Thyroid gland (tissue), 4 donors: ENCODE measurements around the gene TCF7L1. TPM values are rescaled to one million over a fixed set of nuclear protein-coding genes. Genes with fewer than 3 reads are reported as not detected.
"Not testable (repeated sequence)": the region's sequence is repeated elsewhere in the genome, so short reads cannot be mapped to it uniquely, and the experiment has no call there.

ENCODE experiments used
- DNase-seq, 2 donors: peaks; one replicate each; pipeline ENCODE4 v3.0.0-alpha.2; 2019
- H3K27ac ChIP-seq, 3 donors: fragments of 200-600 bp; sonication (generic); 1 replicate in 2 of 3; 2 replicates in 1 of 3; pipeline ENCODE4 v1.5.1; 2016 to 2019; ENCODE audit warnings: mild to moderate bottlenecking in 1 of 3, moderate library complexity in 1 of 3
- H3K27me3 ChIP-seq: fragments of 200-600 bp; sonication (generic); one replicate; pipeline ENCODE4 v1.5.1; 2019
- H3K36me3 ChIP-seq, 2 donors: fragments of 200-600 bp; sonication (generic); one replicate each; pipeline ENCODE4 v1.5.1; 2016 to 2019
- H3K4me1 ChIP-seq, 2 donors: fragments of 200-600 bp; sonication (generic); one replicate each; pipeline ENCODE4 v1.5.1; 2017 to 2019
- H3K4me3 ChIP-seq, 3 donors: fragments of 200-600 bp; sonication (generic); replicated peaks in 1 of 3; 1 replicate in 2 of 3; 2 replicates in 1 of 3; pipeline ENCODE4 v1.5.1; 2016; ENCODE audit warnings: mild to moderate bottlenecking in 1 of 3
- H3K9me3 ChIP-seq: fragments of 200-600 bp; sonication (generic); one replicate; pipeline ENCODE4 v1.5.1; 2017
- POLR2A ChIP-seq, 2 donors: fragments of 450-650 bp; IDR thresholded peaks; one replicate each; pipeline ENCODE4 v1.6.1; 2017; ENCODE audit warnings: antibody characterized with exemption in 2 of 2, mild to moderate bottlenecking in 2 of 2, moderate library complexity in 1 of 2
- WGBS, 2 donors: methylation state at CpG; one replicate each; pipeline ENCODE4 v1.1.5; 2017; 5-methylcytosine and 5-hydroxymethylcytosine counted together
- intact Hi-C: fragments of 100-400 bp; cut with DNase I; formaldehyde crosslinking; loops from one replicate; pipeline ENCODE4 v1.15.1; 2023
- total RNA-seq, 4 donors: library from RNA; depleted of rRNA; stranded (reverse); fragments of >200 nt; gene quantifications; one replicate each; pipeline ENCODE4 v1.2.3, GENCODE V29; 2016
- TF ChIP-seq, protein P1 (sequence below), 6 experiments: fragments of 200-600 bp in 3 of 6; fragments of 450-650 bp in 3 of 6; sonication (generic) in 3 of 6; IDR thresholded peaks; one replicate each; pipeline ENCODE4 v1.5.1; 2016 to 2019; ENCODE audit warnings: antibody characterized with exemption in 6 of 6, mild to moderate bottlenecking in 2 of 6, inconsistent platforms in 1 of 6, moderate library complexity in 1 of 6

Gene TCF7L1
- total RNA-seq, 4 donors from 2014 or later, result 3.1 to 12.1 (median 8.7) TPM

DNA sequence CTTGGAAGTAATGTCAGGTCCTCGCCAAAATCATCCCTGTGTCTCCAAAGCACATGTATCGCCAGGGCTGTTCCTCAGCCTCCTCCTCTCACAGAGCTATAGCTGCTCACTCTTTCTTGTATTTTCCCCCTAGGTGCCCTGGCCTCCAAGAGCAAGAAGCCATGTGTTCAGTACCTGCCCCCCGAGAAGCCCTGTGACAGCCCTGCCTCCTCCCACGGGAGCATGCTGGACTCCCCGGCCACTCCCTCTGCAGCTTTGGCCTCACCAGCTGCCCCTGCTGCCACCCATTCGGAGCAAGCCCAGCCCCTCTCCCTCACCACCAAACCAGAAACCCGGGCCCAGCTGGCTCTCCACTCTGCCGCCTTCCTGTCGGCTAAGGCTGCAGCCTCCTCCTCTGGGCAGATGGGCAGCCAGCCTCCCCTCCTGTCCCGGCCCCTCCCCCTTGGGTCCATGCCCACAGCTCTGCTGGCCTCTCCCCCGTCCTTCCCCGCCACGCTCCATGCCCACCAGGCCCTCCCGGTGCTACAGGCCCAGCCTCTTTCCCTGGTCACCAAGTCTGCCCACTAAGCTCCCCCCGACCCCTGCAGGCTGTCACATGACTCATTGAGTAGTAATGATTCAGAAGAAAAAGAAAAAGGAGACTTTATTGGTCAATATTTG, 175.8 kb downstream of the TCF7L1 start:
- Histone ChIP-seq H3K36me3 (peaks cover 26 to 34% of the 10 kb centered on the region in 2 donors), H3K4me3 (no peak overlapping the region), H3K27ac (peak overlapping the region; percentile 35 to 62 (median 62)), H3K9me3 (no peaks in the 10 kb centered on the region), H3K27me3 (no peaks in the 10 kb centered on the region), H3K4me1 (peaks cover 14 to 22% of the 10 kb centered on the region in 2 donors)
- 24 to 25% methylated on average over 15 of the region's 15 CpGs for WGBS, 2 donors
- DNase-seq, result peak; percentile 97 to 98
- intact Hi-C loops, result no loop called here
- TF ChIP-seq POLR2A (IDR thresholded peaks at IDR 0.05), result peak in 1 of 2 donors; percentile 28
- TF ChIP-seq, protein P1, sequence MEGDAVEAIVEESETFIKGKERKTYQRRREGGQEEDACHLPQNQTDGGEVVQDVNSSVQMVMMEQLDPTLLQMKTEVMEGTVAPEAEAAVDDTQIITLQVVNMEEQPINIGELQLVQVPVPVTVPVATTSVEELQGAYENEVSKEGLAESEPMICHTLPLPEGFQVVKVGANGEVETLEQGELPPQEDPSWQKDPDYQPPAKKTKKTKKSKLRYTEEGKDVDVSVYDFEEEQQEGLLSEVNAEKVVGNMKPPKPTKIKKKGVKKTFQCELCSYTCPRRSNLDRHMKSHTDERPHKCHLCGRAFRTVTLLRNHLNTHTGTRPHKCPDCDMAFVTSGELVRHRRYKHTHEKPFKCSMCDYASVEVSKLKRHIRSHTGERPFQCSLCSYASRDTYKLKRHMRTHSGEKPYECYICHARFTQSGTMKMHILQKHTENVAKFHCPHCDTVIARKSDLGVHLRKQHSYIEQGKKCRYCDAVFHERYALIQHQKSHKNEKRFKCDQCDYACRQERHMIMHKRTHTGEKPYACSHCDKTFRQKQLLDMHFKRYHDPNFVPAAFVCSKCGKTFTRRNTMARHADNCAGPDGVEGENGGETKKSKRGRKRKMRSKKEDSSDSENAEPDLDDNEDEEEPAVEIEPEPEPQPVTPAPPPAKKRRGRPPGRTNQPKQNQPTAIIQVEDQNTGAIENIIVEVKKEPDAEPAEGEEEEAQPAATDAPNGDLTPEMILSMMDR (IDR thresholded peaks at IDR 0.05), result no peak

DNA sequence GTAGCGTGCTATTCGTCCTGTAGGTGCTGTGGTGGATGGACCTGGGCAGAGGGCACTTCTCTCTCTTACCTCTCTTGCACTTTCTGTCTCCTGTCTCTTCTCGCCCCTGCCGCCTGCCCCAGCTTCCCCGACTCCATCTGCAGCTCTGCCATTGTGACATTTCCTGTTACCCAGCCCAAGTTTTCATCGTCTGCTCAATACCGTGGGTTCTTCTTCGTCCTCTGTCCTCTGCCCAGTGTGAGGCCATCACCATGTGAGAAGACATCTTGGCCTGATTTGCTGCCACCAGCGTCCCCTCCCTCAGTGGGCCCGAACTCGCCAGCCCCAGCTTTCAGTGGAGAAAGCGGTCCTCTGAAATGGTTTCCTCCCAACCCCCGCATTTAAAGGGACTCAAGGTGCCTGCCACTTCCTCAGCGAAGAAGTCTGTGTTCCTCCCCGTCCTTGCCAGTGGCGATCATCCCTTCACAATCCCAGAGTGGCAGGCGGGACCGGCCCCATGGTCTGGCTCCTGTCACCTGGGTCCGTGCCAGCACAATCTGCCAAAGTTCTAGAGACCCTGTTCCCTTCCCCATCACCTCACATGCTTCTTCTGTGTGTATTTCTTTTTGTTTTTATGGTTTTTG, 176.6 kb downstream of the TCF7L1 start:
- Histone ChIP-seq H3K36me3 (peaks cover 26 to 33% of the 10 kb centered on the region in 2 donors), H3K4me3 (no peak overlapping the region), H3K27ac (peak overlapping the region; percentile 30 to 62 (median 35)), H3K4me1 (peaks cover 14 to 22% of the 10 kb centered on the region in 2 donors), H3K9me3 (no peaks in the 10 kb centered on the region), H3K27me3 (no peaks in the 10 kb centered on the region)
- no peak for DNase-seq
- intact Hi-C loops, result no loop called here
- no peak for TF ChIP-seq POLR2A (IDR thresholded peaks at IDR 0.05)
- TF ChIP-seq, protein P1 (IDR thresholded peaks at IDR 0.05), result no peak
- WGBS, 2 donors, result 77 to 78% methylated on average over 19 of the region's 19 CpGs

DNA sequence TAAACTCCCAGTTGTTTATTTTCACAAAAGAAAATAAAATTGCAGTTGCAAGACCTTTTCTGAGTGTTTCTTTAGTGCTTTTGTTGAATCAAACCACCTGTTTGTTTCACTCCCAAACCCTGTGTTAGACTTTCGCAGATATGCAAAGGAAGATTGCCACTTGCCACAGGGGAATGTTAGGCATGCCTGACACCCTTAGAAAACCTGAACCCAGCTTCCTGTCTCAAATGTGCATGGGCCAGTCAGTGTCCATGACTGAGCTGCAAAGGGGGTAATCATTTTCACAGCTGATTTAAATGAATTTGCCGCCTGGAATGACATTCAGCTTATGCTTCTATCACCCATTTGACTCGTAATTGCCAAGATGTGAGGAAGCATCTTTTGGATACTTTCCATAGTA, 177.1 kb downstream of the TCF7L1 start:
- Histone ChIP-seq H3K4me3 (no peak overlapping the region), H3K27me3 (no peaks in the 10 kb centered on the region), H3K36me3 (peaks cover 20 to 29% of the 10 kb centered on the region in 2 donors), H3K4me1 (peaks cover 14 to 22% of the 10 kb centered on the region in 2 donors), H3K9me3 (no peaks in the 10 kb centered on the region), H3K27ac (peak overlapping the region in 2 of 3 donors; percentile 35 to 62)
- intact Hi-C loops, result no loop called here
- 94 to 96% methylated on average over 3 of the region's 3 CpGs for WGBS, 2 donors
- TF ChIP-seq, protein P1 (IDR thresholded peaks at IDR 0.05), result no peak
- no peak for TF ChIP-seq POLR2A (IDR thresholded peaks at IDR 0.05)
- no peak for DNase-seq

DNA sequence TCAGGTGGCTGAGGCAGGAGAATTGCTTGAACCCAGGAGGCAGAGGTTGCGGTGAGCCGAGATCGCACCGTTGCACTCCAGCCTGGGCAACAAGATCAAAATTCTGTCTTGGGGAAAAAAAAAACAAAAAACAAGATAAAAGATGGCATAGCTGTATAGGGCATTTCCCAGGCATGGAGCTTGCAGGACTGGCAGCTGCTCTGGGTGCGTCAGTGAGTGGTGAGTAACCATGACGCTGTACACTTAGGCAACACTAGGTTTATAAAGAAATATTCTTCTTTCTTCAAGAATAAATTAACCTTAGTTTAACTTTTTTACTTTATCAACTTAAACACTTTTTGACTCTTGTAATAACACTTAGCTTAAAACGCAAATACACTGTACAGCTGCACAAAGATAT, 179.2 kb downstream of the TCF7L1 start:
- no peak overlapping the region for H3K4me3 ChIP-seq
- peaks cover 14 to 22% of the 10 kb centered on the region in 2 donors for H3K4me1 ChIP-seq
- TF ChIP-seq, protein P1 (IDR thresholded peaks at IDR 0.05), result no peak
- TF ChIP-seq POLR2A (IDR thresholded peaks at IDR 0.05), result no peak
- DNase-seq, result no peak
- WGBS, 2 donors, result 85 to 88% methylated on average over 7 of the region's 7 CpGs
- no peaks in the 10 kb centered on the region for H3K9me3 ChIP-seq
- H3K36me3 ChIP-seq, result peaks cover 0 to 16% of the 10 kb centered on the region in 2 donors
- no peak overlapping the region for H3K27ac ChIP-seq
- intact Hi-C loops, result no loop called here
- H3K27me3 ChIP-seq, result no peaks in the 10 kb centered on the region

DNA sequence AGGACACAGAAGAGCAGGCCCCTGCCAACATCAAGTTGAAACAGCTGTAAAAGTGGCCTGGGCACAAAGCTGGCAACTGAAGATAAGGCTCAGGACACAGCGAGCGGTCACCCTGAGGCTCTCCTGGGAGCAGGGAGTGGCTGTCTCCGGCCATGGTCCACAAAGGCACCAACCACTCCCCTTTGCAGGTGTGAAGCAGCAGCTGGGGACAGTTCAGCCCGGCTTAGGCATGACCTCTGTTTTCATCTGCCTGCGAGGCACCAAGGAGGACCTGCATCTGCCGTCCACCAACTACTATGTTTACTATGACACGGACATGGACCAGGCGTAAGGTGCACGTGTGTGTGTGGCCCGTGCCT, 181.7 kb downstream of the TCF7L1 start:
- Histone ChIP-seq H3K27me3 (no peaks in the 10 kb centered on the region), H3K4me1 (peaks cover 0 to 6% of the 10 kb centered on the region in 2 donors), H3K36me3 (peaks cover 0 to 15% of the 10 kb centered on the region in 2 donors), H3K9me3 (no peaks in the 10 kb centered on the region), H3K27ac (no peak overlapping the region), H3K4me3 (no peak overlapping the region)
- whole genome bisulfite sequencing, 2 donors, result 91 to 99% methylated on average over 10 of the region's 10 CpGs
- TF ChIP-seq, protein P1 (IDR thresholded peaks at IDR 0.05), result no peak
- no peak for TF ChIP-seq POLR2A (IDR thresholded peaks at IDR 0.05)
- intact Hi-C loops, result no loop called here
- DNase-seq, result no peak

DNA sequence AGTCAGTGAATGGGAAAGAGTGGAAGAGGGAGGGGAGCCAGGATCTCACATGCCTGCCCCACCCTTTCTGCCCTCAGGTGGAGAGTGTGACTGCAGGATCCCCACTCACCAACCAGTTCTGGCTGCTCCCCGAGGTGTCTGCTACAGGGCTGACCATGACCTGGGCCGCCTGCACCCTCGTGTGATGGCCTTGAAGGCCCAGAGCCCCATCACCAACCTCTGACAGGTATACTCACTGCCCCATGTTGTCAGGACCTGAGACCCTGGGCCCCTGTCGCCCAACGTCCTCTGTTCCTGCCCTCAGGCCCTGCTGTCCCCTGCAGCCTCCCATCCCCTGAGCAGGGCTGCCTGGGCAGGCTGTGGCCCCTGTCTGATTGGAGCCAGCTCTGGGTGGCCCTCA, 182.7 kb downstream of the TCF7L1 start:
- intact Hi-C loops, DNase-seq, H3K27ac ChIP-seq, H3K4me1 ChIP-seq, H3K4me3 ChIP-seq, H3K27me3 ChIP-seq, H3K9me3 ChIP-seq: not testable (repeated sequence)
- WGBS, 2 donors, result 93% methylated on average over 3 of the region's 5 CpGs; no CpG with 5 or more reads in 1 of the 2 donors
- H3K36me3 ChIP-seq, result peaks cover 7 to 15% of the 10 kb centered on the region in 2 donors
